ENCODE data around the gene CPEB1. TPM values are rescaled to one million over a fixed set of nuclear protein-coding genes. Genes with fewer than 3 reads are reported as not detected.
"Not testable (repeated sequence)": the region's sequence is repeated elsewhere in the genome, so short reads cannot be mapped to it uniquely, and the experiment has no call there.

CPEB1 gene
- total and polyA plus RNA-seq, 10 donors, result 0.09 to 1.2 (median 0.46) TPM

DNA sequence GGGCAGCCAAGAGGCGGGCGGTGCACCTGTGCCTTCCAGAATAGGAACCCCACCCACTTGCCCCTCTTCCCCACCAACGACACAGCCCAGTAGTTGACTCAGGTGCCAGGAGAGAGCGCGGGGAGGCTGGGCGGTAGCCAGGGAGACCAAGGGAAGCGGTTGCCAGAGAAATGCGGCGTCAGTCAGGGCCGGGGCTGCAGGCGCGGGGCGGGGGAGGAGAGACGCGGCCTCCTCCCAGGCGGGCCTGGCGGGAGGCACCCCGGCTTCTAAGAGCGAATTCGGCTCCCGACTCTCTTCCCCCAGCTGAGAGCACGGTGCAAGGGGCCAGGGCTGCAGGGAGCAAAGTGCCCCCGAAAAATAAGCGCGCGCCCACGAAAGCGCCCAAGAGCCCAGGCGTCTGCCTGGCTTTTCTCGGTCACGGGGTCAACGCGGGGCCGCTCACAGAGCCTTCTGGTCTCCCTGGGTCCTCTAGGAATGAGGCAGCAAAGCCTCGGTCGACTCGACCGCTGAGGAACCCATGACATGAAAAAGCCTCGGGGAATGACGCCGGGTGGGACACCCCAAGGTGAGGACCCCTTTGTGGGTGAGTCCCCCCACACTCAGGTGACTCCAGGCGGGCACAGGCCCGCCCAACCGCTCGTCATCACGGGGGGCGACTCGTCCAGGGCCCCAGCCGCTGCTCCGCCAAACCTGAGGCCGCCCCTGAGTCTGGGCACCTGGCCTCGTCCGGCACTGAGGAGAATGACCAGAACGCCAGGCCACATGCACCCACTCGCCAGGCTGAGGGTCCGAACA lies 716 bp downstream of the CPEB1 start:
- no peak for DNase-seq
- 17 to 23% (median 22%) methylated on average over 39 to 56 of the region's 56 CpGs for WGBS, 5 donors
- Histone ChIP-seq H3K36me3 (no peaks in the 10 kb centered on the region), H3K27me3 (replicated peaks in 1 of 7) (peaks cover 0 to 94% (median 66%) of the 10 kb centered on the region in 7 donors), H3K27ac (no peak overlapping the region), H3K9me3 (no peaks in the 10 kb centered on the region), H3K4me1 (peaks cover 11 to 27% (median 23%) of the 10 kb centered on the region in 6 donors), H3K4me3 (peak overlapping the region in 4 of 8 donors; percentile 52 to 76 (median 54))
- TF ChIP-seq POLR2AphosphoS5 (IDR thresholded peaks at IDR 0.05) (no peak), POLR2A (IDR thresholded peaks at IDR 0.05) (no peak)
- TF ChIP-seq, protein P1, sequence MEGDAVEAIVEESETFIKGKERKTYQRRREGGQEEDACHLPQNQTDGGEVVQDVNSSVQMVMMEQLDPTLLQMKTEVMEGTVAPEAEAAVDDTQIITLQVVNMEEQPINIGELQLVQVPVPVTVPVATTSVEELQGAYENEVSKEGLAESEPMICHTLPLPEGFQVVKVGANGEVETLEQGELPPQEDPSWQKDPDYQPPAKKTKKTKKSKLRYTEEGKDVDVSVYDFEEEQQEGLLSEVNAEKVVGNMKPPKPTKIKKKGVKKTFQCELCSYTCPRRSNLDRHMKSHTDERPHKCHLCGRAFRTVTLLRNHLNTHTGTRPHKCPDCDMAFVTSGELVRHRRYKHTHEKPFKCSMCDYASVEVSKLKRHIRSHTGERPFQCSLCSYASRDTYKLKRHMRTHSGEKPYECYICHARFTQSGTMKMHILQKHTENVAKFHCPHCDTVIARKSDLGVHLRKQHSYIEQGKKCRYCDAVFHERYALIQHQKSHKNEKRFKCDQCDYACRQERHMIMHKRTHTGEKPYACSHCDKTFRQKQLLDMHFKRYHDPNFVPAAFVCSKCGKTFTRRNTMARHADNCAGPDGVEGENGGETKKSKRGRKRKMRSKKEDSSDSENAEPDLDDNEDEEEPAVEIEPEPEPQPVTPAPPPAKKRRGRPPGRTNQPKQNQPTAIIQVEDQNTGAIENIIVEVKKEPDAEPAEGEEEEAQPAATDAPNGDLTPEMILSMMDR (IDR thresholded peaks at IDR 0.05 in 8 of 11, conservative IDR thresholded peaks at IDR 0.05 in 3 of 11), result no peak
- intact Hi-C loops (cut with DNase I; ENCODE audit: low total_unique reads), result no loop called here

DNA sequence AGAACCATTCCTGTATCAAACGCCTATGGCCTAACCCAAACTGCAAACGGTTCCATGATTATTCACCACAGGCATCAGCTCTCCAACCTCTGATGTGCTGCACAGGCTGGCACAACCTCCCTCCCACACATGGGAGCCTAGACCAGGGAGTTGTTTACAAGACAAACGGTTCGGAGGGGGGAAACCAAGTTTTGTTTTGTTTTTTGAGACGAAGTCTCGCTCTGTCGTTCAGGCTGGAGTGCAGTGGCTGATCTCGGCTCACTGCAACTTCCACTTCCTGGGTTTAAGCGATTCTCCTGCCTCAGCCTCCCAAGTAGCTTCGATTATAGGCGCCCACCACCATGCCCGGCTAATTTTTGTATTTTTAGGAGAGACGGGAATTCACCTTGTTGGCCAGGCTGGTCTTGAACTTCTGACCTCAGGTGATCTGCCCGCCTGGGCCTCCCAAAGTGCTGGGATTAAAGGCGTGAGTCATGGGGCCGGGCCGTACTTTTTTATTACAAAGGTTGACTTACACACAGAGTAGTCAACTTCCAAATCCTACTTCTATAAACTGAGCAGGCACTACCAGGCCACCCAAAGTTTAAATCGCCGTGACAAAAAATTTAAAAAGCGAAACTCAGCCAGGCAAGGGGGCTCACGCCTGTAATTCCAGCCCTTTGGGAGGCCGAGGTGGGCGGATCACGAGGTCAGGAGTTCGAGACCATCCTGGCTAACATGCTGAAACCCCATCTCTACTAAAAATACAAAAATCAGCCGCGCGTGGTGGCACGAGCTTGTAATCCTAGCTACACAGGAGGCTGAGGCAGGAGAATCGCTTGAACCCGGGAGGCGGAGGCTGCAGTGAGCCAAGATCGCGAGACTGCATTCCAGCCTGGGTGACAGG lies 2.0 kb downstream of the CPEB1 start:
- H3K4me3 ChIP-seq; H3K36me3 ChIP-seq; DNase-seq; H3K27ac ChIP-seq; H3K9me3 ChIP-seq; intact Hi-C loops (cut with DNase I; ENCODE audit: low total_unique reads): not testable (repeated sequence)
- Histone ChIP-seq H3K27me3 (replicated peaks in 1 of 7) (peaks cover 0 to 100% (median 74%) of the 10 kb centered on the region in 7 donors), H3K4me1 (peaks cover 11 to 27% (median 23%) of the 10 kb centered on the region in 6 donors)
- 89 to 92% (median 91%) methylated on average over 34 of the region's 34 CpGs for WGBS, 5 donors

DNA sequence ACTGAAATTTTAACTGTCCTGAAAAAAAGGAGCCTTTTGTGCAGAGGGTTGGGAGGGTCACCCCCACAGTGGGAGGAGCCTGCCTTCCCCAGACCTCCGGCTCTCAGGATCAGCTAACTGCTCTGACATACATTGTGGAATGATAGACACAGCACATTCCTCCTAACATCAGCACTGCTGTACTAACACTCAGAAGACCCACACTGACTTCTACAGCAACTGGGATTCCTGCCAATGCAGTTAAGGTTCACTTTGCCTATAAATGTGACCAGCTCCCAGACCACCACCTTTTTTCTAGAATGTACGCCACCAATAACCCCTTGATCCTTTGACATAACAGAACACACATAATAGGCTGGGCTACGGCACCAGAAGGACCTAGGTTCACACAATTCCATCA lies 3.2 kb downstream of the CPEB1 start:
- H3K36me3 ChIP-seq, result no peaks in the 10 kb centered on the region
- H3K4me1 ChIP-seq, result peaks cover 11 to 27% (median 23%) of the 10 kb centered on the region in 6 donors
- no peak overlapping the region for H3K27ac ChIP-seq
- intact Hi-C loops (cut with DNase I; ENCODE audit: low total_unique reads), result no loop called here
- TF ChIP-seq POLR2AphosphoS5 (IDR thresholded peaks at IDR 0.05), result no peak
- TF ChIP-seq, protein P1 (IDR thresholded peaks at IDR 0.05 in 8 of 11, conservative IDR thresholded peaks at IDR 0.05 in 3 of 11), result no peak
- no peaks in the 10 kb centered on the region for H3K9me3 ChIP-seq
- no peak for DNase-seq
- H3K4me3 ChIP-seq, result no peak overlapping the region
- 62 to 80% (median 65%) methylated on average over 3 of the region's 3 CpGs for WGBS, 5 donors
- peaks cover 0 to 100% (median 79%) of the 10 kb centered on the region in 7 donors for H3K27me3 ChIP-seq (replicated peaks in 1 of 7)

DNA sequence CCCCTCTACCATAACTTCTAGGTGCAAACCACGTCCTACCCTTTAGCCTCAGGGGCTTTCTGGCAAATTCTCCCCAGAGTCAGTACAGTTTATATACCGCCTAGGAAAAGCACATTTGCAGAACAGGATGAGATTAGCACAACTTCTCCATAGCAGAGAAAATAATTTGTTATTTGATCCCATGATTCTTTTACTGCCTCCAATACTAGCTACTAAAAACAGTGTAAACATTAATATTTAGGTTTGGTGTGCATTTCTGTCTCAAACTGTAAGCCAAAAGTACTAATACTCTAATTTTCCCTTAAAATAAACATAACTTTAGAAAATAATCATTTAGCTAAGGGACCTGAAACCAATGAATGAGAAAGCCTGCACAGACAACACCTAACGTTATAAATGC lies 4.5 kb downstream of the CPEB1 start:
- H3K9me3 ChIP-seq, result no peaks in the 10 kb centered on the region
- peaks cover 11 to 18% (median 16%) of the 10 kb centered on the region in 6 donors for H3K4me1 ChIP-seq
- WGBS, 5 donors, result 55 to 67% (median 60%) methylated on average over 3 of the region's 3 CpGs
- TF ChIP-seq, protein P1 (IDR thresholded peaks at IDR 0.05 in 8 of 11, conservative IDR thresholded peaks at IDR 0.05 in 3 of 11), result no peak
- TF ChIP-seq POLR2AphosphoS5 (IDR thresholded peaks at IDR 0.05), result no peak
- H3K27ac ChIP-seq, result no peak overlapping the region
- no peaks in the 10 kb centered on the region for H3K36me3 ChIP-seq
- intact Hi-C loops (cut with DNase I; ENCODE audit: low total_unique reads), result no loop called here
- H3K4me3 ChIP-seq, result no peak overlapping the region
- no peak for DNase-seq
- peaks cover 0 to 94% (median 67%) of the 10 kb centered on the region in 7 donors for H3K27me3 ChIP-seq (replicated peaks in 1 of 7)
